HG03280 (cell line): ENCODE data around the gene SLC6A12.
"Not testable (repeated sequence)": the region's sequence is repeated elsewhere in the genome, so short reads cannot be mapped to it uniquely, and the experiment has no call there.

Source experiments
- ATAC-seq: cut with Tn5 transposase; IDR thresholded peaks from one replicate; pipeline ENCODE4 v1.9.1; 2021; ENCODE audit warnings: mild to moderate bottlenecking, moderate library complexity; ENCODE audit not compliant: unreplicated experiment

The SLC6A12 gene

GRCh38 chr12:202081-202731 lies 11.8 kb downstream of the SLC6A12 start:
- no peak for ATAC-seq

GRCh38 chr12:201361-201760 lies 12.6 kb downstream of the SLC6A12 start:
- ATAC-seq, result no peak

GRCh38 chr12:198705-199104 lies 15.3 kb downstream of the SLC6A12 start:
- ATAC-seq, result no peak

- ATAC-seq, result no peak
These were observed 15.9 kb downstream of the SLC6A12 start for GRCh38 chr12:197911-198695.

GRCh38 chr12:197347-197746 lies 16.6 kb downstream of the SLC6A12 start:
- ATAC-seq, result no peak

- no peak for ATAC-seq
These were observed 17.5 kb downstream of the SLC6A12 start for GRCh38 chr12:196436-196835.

GRCh38 chr12:195951-196350 lies 18.0 kb downstream of the SLC6A12 start:
- ATAC-seq, result no peak

GRCh38 chr12:195156-195555 lies 18.8 kb downstream of the SLC6A12 start:
- ATAC-seq, result no peak

- no peak for ATAC-seq
These were observed 19.7 kb downstream of the SLC6A12 start for GRCh38 chr12:194276-194675.

GRCh38 chr12:193261-193660 lies 20.7 kb downstream of the SLC6A12 start:
- ATAC-seq, result no peak

- ATAC-seq, result no peak
These were observed 22.4 kb downstream of the SLC6A12 start for GRCh38 chr12:191541-191940.

- ATAC-seq, result no peak
These were observed 23.1 kb downstream of the SLC6A12 start for GRCh38 chr12:190881-191280.

GRCh38 chr12:189622-189962 lies 24.4 kb downstream of the SLC6A12 start:
- no peak for ATAC-seq

GRCh38 chr12:188910-189621 lies 24.9 kb downstream of the SLC6A12 start:
- ATAC-seq, result no peak

- not testable (repeated sequence) for ATAC-seq
These were observed 25.7 kb downstream of the SLC6A12 start for GRCh38 chr12:187986-188909.

- ATAC-seq, result no peak
These were observed 27.8 kb downstream of the SLC6A12 start for GRCh38 chr12:186006-186625.

- ATAC-seq, result no peak
These were observed 28.4 kb downstream of the SLC6A12 start for GRCh38 chr12:185576-185955.

- ATAC-seq, result no peak
These were observed 29.0 kb downstream of the SLC6A12 start for GRCh38 chr12:184811-185575.

GRCh38 chr12:182381-182892 lies 31.5 kb downstream of the SLC6A12 start:
- ATAC-seq, result no peak

GRCh38 chr12:181921-182320 lies 32.0 kb downstream of the SLC6A12 start:
- no peak for ATAC-seq
